GM18499 (cell line): ENCODE measurements around the gene PATZ1.
"Not testable (repeated sequence)": the region's sequence is repeated elsewhere in the genome, so short reads cannot be mapped to it uniquely, and the experiment has no call there.

Source experiments
- ATAC-seq: cut with Tn5 transposase; IDR thresholded peaks from one replicate; pipeline ENCODE4 v1.9.1; 2021; ENCODE audit warnings: moderate number of reproducible peaks; ENCODE audit not compliant: insufficient read depth, unreplicated experiment

Gene PATZ1, protein sequence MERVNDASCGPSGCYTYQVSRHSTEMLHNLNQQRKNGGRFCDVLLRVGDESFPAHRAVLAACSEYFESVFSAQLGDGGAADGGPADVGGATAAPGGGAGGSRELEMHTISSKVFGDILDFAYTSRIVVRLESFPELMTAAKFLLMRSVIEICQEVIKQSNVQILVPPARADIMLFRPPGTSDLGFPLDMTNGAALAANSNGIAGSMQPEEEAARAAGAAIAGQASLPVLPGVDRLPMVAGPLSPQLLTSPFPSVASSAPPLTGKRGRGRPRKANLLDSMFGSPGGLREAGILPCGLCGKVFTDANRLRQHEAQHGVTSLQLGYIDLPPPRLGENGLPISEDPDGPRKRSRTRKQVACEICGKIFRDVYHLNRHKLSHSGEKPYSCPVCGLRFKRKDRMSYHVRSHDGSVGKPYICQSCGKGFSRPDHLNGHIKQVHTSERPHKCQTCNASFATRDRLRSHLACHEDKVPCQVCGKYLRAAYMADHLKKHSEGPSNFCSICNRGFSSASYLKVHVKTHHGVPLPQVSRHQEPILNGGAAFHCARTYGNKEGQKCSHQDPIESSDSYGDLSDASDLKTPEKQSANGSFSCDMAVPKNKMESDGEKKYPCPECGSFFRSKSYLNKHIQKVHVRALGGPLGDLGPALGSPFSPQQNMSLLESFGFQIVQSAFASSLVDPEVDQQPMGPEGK

DNA sequence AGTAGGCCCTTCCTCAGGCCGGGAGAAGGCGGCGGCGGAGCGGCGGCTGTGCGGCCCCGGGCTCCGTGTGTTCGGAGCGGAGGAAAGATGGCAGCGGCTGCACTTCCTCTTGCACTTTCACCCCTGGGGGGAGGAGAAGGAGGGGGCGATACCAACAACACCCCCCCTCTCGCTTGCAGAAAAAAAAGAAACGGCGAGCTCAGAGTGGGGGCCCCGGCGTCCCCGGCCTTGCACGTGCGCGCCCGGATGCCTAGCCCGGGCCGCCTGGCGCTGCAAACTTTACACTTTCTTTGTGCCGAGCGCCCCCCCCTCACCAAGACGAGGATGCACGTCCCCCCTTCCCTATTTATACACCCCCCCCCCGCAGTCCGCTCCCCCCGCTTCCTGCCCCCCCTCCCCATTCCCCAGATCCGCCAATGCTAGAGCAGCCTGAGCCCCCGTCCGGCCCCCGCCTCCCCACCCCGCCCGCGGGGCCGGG, at the start of gene PATZ1:
PATZ1 (minus strand) TSS at position 92 of the 478 bp plus-strand sequence. CDS start 744 bp downstream, outside the sequence.
- no peak for ATAC-seq

DNA sequence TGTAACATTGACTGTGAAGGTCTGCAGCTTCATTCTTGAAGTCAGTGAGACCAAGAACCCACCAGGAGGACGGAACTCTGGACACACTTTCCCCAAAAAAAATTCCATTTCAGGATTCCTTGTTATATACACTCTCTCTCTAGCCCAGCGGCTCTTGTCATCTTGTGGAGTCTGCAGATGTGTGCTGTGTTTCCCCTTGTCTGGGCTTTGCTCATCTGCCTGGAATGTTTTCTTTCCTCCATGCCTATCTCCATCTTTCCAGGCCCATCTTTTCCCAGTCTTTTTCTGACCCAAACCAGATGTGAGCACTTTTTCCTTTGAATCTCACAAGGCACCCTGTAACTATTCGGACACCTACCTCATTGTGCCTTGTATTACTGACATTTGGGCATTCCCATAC, 48.2 kb upstream of the PATZ1 start:
- no peak for ATAC-seq

- no peak for ATAC-seq
Measured at GRCh38 chr22:31393893-31394292, 47.7 kb upstream of the PATZ1 start.

- ATAC-seq = not testable (repeated sequence)
Measured at GRCh38 chr22:31378651-31379050, 32.5 kb upstream of the PATZ1 start.

GRCh38 chr22:31378123-31378522, 32.0 kb upstream of the PATZ1 start:
- ATAC-seq = no peak

- ATAC-seq = no peak
Measured at GRCh38 chr22:31377612-31378011, 31.5 kb upstream of the PATZ1 start.

GRCh38 chr22:31367426-31367825, 21.3 kb upstream of the PATZ1 start:
- ATAC-seq = no peak

GRCh38 chr22:31363885-31364465, 17.8 kb upstream of the PATZ1 start:
- ATAC-seq = no peak

DNA sequence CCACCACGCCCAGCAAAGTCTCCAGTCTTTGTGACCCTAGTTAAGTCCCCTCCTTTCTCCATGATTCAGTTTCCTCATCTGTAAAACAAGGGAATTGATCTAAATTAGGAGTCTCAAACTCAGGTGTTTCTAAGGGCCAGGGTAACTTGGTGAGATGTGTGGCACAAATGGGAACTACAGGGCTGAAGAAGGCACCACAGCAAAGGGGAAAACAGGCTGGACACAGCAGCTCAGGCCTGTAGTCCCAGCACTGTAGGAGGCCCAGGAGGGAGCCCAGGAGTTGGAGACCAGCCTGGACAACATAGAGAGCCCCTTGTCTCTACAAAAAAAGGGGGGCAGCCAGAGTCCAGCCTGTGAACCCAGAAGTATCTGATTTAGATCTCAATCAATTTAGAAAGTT, 15.6 kb upstream of the PATZ1 start:
- ATAC-seq = no peak

DNA sequence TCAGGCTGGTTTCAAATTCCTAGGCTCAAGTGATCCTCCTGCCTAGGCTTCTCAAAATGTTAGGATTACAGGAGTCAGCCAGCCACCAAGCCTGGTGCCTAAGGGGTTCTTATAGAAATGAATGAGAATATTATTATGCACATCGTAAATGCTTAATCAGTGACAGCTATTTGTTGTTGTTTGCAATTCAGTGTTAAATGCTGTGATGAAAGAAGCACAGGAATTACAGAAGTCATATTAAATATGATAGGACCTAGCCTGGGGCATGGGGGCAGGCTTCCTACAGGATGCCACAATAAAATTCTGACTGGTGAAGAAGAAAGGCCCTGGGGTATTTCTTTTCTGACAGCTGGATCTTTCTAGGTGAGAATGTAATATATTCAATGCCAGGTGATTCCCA, 13.9 kb upstream of the PATZ1 start:
- no peak for ATAC-seq

DNA sequence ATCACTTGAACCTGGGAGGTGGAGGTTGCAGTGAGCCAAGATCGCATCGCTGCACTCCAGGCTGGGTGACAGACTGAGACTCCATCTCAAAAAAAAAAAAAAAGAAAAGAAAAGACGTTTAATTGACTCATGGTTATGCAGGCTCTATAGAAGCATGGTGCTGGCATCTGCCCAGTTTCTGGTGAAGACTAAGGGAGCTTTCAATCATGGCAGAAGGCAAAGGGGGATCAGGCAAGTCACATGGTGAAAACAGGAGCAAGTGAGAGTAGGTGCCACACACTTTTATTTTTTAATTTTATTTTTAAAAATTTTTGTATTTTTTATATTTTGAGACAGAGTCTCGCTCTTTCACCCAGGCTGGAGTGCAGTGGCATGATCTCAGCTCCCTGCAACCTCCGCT, 8.4 kb upstream of the PATZ1 start:
- no peak for ATAC-seq

GRCh38 chr22:31350410-31350863, 4.3 kb upstream of the PATZ1 start:
- no peak for ATAC-seq

GRCh38 chr22:31349960-31350359, 3.8 kb upstream of the PATZ1 start:
- no peak for ATAC-seq

DNA sequence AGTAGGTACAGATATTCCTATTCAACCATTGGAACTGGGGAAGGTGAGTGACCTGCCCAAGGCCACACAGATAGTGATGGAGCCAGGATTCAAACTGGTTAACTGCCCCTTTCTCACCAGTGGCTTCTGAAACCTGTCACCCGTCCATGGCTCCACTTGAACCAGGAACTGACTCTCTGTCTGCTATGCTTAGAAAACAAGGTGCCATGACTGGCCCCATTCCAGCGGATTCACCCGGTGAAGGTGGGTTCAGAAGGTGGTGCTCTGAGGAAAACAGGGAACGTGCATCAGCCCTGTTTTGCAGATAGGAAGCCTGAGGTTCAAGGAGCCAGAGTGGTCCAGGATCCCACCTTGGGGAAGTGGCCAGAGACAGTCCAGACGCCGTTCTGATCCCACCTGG, 2.6 kb upstream of the PATZ1 start:
- ATAC-seq = no peak

- not testable (repeated sequence) for ATAC-seq
Measured at GRCh38 chr22:31348009-31348337, 1.8 kb upstream of the PATZ1 start.

GRCh38 chr22:31347251-31348008, 1.3 kb upstream of the PATZ1 start:
- ATAC-seq = no peak

DNA sequence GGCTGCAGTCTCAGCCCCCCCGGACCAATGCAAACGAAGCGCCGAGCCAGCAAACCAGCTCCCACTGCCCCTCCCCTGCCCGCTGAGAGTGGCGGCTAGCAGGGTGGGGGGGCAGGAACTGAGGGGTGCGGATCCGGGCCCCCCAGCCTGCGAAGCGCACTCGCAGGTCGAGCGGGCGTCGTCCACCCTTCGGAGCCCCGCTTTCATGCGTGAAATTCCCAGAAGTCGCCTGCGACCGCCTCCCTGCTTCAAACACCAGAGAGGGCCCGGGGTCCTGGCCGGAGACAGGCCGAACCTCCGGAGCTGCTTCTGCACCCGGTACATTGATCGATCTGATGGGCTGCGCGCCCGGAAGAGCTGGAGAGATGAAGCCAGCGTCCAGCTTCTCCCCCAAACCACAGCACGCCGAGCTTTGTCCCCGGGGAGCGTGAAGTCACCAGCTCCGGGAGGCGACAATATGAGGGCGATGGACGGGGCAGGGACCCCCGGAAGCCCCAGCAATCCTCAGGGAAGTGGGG, 646 bp upstream of the PATZ1 start:
- no peak for ATAC-seq

- ATAC-seq = no peak
Measured at GRCh38 chr22:31345331-31346254, 553 bp downstream of the PATZ1 start.

DNA sequence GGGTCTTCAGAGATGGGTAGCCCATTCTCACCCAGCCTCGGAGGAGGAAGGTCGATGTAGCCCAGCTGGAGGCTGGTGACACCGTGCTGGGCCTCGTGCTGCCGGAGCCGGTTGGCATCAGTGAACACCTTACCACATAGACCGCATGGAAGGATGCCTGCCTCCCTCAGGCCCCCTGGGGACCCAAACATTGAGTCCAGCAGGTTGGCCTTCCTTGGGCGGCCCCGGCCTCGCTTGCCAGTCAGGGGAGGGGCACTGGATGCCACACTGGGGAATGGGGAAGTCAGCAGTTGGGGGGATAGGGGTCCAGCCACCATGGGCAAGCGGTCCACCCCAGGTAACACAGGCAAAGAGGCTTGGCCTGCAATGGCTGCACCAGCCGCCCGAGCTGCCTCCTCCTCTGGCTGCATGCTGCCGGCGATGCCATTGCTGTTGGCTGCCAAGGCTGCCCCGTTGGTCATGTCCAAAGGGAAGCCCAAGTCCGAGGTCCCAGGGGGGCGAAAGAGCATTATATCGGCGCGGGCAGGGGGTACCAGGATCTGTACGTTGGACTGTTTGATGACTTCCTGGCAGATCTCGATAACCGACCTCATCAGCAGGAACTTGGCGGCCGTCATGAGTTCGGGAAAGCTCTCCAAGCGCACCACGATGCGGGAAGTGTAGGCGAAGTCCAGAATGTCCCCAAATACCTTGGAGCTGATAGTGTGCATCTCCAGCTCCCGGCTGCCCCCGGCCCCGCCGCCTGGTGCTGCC, 1.4 kb downstream of the PATZ1 start:
- ATAC-seq = no peak
